H4 (cell line): ENCODE results near the gene KANSL3. TPM values are rescaled to one million over a fixed set of nuclear protein-coding genes. Genes with fewer than 3 reads are reported as not detected.

ENCODE experiments used
- total RNA-seq: library from RNA; depleted of rRNA; stranded (reverse); fragments of >200 nt; shearing (Covaris generic); gene quantifications from 2 replicates; pipeline ENCODE4 v1.2.3, GENCODE V29; 2014; rRNA removed

KANSL3 gene
- total RNA-seq, 1 experiment from 2014 or later = 27.4 TPM

Other genes starting within 250 kb of the KANSL3 start
- not detected in 2 replicates for gene NEURL3, start 133.0 kb downstream of the KANSL3 start, total RNA-seq
- 4.8 and 9.8 TPM in 2 replicates for gene ARID5A, start 101.6 kb downstream of the KANSL3 start, total RNA-seq
- gene FER1L5, start 4.5 kb upstream of the KANSL3 start, total RNA-seq = not detected in 2 replicates
- 35.5 and 38.2 TPM in 2 replicates for gene LMAN2L, start 101.8 kb upstream of the KANSL3 start, total RNA-seq
- 3.0 and 3.4 TPM in 2 replicates for gene CNNM4, start 122.6 kb upstream of the KANSL3 start, total RNA-seq
- gene CNNM3, start 178.0 kb upstream of the KANSL3 start, total RNA-seq = 3.4 and 3.5 TPM in 2 replicates
- 0.55 and 0.58 TPM in 2 replicates for gene ANKRD23, start 205.7 kb upstream of the KANSL3 start, total RNA-seq
- gene ANKRD39, start 219.7 kb upstream of the KANSL3 start, total RNA-seq = 11.0 and 17.7 TPM in 2 replicates
- 15.9 and 18.0 TPM in 2 replicates for gene SEMA4C, start 231.8 kb upstream of the KANSL3 start, total RNA-seq